HG03066 (cell line): ENCODE measurements around the gene MOB3B.
"Not testable (repeated sequence)": the region's sequence is repeated elsewhere in the genome, so short reads cannot be mapped to it uniquely, and the experiment has no call there.

Experiments used
- ATAC-seq: cut with Tn5 transposase; IDR thresholded peaks from one replicate; pipeline ENCODE4 v1.9.1; 2021; ENCODE audit warnings: low read depth; ENCODE audit not compliant: unreplicated experiment

Gene MOB3B

DNA sequence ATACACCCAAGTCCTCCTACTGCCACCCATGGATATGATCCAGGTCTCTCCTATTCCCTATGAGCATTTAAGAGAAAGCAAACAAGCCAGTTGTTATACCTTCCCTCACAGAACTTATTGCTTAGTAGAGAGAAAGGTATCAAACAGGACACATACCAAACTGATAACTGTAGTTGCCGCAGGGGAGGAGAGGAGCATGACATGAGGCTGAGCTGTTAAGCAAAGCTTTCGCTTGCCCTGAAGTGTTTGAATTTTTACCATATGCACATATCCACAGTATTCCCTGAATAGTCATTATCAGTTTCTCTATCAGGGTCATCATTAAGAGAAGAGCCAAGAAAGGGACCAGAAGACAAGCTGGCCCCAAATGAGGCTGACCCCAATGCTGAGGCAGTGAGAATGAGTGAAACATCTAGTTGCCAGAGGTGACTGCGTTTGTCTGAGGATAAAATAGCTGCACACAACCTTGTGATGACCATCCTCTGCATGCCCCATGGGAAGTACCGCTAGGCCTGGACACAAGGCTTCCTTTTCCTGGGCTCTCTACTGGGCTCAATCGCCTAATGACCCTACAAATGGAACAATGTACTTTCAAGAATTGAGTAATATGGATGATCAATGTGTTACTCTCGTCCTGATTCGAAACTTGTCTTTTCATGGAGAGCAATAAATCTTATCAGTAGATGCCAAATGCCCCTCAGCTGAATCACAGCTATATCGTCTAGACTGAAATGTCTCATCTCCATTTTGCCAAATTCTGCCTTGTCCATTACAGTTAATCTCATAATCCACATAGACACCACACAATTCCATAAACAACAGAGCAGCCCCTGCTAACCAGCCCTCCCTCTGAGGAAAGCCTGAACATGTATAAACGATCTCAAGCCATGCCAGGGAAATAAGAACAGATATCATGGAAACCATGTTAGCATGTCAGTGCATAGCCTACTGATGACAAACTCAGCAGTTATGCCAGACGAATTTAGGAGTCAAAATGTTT is 9.8 kb downstream of the MOB3B start:
- no peak for ATAC-seq

- ATAC-seq = no peak
Observed at GRCh38 chr9:27518809-27519208, 10.8 kb downstream of the MOB3B start.

DNA sequence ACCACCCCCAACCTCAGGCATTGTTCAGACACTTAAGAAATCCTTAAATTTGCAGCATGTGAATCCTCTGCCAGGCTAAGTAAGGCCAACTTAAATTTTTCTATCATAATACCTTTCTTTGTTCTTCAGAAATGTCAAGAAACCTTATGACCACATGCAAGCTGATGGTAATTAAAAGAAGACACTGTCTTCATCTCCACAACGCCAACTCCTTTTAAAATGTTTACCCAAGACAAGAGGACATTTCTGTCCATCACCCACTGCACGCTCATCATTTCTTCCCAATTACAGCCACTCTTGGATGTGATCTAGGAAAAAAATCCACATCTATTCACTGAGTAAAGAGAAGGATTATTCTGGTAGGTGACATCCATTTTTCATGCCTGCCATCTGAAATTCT is 11.6 kb downstream of the MOB3B start:
- no peak for ATAC-seq

DNA sequence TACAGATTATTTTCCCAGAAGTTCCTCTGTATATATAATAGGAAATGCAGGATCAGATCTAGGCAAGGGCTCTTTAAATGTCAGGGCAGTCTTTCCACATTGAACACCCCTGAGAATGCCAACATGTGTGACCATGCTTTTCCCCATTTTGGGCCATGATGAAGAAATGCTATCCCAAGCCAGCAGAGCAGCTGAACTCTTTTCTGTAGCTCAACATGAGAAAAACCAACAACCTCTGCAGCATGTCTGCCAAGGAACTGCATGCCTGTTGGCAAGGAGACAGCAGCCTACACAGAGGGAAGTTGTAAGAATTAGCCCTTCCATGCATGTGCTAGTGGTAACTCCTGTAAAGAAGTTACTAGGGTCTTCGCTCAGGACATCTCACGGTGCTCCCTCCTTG is 15.1 kb downstream of the MOB3B start:
- ATAC-seq = no peak

DNA sequence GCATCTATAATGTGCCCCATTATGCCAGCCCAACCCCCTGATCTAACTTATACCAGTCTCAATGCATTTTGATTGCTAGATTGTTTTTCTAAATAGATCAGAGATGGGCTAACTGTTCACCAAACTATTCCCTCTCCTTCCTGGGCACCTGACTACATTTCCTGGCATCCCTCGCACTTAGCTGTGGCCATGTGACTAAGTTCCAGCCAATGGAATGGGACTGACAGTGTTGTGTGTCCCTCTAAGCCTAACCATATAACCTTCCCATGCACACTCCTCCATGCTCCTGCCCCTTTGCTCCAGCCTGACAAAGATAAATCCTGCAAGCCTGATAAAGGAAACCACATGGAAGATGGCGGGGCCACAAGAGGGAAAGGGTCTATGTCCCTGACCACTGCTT is 17.8 kb downstream of the MOB3B start:
- ATAC-seq = no peak

- ATAC-seq = no peak
Observed at GRCh38 chr9:27510780-27511179, 18.8 kb downstream of the MOB3B start.

GRCh38 chr9:27506981-27507380 is 22.6 kb downstream of the MOB3B start:
- ATAC-seq = no peak

DNA sequence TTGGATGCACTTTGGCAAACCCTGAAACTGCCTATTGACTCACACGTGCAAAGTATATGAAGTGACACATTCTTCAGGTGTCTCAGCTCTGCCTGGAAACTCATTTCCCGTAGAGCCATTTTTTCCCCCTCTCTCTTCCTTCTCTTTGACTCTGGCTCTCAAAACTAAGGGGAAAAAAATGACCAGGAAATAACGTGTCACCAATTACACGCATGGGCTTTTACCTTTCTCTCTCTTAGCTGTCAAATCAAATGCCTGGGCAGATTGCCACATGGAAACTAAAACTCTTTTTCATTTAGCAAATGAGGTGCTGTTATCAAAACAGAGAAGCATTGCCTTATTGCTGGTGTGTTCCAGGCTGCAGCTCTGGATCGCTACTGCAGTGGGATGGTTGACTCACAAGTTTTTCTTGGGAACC is 23.9 kb downstream of the MOB3B start:
- no peak for ATAC-seq

GRCh38 chr9:27504259-27504658 is 25.4 kb downstream of the MOB3B start:
- no peak for ATAC-seq

- no peak for ATAC-seq
Observed at GRCh38 chr9:27503623-27504022, 26.0 kb downstream of the MOB3B start.

DNA sequence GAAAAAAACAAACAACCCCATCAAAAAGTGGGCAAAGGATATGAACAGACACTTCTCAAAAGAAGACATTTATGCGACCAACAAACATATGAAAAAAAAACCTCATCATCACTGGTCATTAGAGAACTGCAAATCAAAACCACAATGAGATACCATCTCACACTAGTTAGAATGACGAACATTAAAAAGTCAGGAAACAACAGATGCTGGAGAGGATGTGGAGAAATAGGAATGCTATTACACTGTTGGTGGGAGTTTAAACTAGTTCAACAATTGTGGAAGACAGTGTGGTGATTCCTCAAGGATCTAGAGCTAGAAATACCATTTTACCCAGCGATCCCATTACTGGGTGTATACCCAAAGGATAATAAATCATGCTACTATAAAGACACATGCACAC is 28.7 kb downstream of the MOB3B start:
- not testable (repeated sequence) for ATAC-seq

- ATAC-seq = no peak
Observed at GRCh38 chr9:27499451-27499850, 30.2 kb downstream of the MOB3B start.

- ATAC-seq = no peak
Observed at GRCh38 chr9:27497883-27498417, 31.7 kb downstream of the MOB3B start.

GRCh38 chr9:27496135-27496504 is 33.5 kb downstream of the MOB3B start:
- ATAC-seq = no peak

- no peak for ATAC-seq
Observed at GRCh38 chr9:27495480-27496134, 34.0 kb downstream of the MOB3B start.

GRCh38 chr9:27491154-27491553 is 38.5 kb downstream of the MOB3B start:
- ATAC-seq = no peak

DNA sequence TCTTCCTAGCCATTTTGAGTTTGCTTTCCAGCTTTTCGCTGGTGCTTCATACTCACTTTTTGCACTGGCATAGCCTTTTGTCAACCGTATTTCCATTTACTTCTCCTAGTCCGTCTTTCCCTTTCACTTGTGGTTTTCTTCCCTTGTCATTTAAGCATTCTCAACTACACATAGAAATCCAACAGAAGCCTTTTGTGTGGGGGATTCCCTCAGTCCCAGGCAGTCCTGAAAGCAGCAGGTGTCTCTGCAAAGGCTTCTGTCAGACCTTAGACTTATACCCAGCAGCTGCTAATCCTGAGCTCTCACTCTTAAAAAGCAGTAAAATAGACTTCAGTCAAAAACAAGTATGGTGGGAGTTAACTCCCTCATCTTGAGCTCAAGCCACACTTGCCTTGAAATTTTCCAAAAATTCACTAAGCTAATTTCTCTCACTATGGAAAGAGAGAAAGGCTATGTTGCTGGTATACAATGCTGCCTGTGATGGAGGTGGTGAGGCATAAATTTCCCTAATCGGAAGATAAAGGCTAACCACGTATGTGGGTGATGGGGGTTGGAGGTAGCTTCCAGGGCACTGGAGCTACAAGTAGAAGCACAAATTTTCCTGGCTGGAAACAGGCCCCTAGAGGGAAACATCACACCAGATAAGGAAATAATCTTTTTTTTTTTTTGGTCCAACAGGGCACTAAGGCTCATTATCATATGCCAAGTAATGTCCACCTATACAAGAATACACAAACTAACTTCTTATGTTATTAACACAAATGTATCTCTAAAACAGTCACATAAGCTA is 40.3 kb downstream of the MOB3B start:
- peak; percentile 77 for ATAC-seq

DNA sequence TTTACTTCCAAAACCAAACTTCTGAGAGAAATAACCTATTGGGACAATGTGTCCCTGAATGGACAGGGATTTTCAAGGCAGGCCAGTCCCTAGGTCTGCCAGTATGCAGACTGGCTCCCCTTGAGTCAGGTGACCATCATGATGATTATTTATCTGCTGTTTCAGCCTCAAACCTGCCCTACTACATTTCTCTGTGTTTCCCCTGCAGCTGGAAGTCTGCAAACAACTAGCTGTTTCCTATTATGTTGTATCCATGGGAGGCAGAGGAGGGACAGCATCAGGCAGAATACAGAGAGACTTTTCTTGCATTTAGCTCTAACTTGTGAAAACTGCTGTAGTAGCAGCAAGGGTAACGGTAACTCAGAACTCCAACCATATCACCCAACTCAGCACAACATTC is 41.7 kb downstream of the MOB3B start:
- no peak for ATAC-seq

DNA sequence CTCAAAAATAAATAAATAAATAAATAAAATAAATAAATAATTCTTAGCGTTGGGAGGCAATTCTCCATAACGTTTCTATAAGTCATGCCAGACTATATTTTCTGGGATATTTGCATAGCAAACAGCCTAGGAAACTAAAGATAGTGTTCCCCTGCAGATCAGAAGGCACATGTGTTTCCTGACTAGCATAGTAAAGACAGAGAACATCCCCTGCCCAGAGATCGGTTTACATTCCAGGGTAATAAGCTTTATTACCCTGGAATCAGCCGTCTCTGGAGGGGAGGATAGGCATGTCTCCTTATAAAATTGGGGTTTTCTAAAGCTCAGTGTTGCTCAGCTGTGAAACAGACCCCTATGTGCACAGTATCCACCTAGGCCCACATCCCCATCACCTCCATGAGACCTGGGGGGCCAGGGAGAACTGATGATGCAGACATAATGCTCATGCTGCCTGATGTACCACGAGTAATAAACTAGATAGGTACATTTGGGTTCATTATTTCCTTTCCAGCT is 42.4 kb downstream of the MOB3B start:
- ATAC-seq = no peak

DNA sequence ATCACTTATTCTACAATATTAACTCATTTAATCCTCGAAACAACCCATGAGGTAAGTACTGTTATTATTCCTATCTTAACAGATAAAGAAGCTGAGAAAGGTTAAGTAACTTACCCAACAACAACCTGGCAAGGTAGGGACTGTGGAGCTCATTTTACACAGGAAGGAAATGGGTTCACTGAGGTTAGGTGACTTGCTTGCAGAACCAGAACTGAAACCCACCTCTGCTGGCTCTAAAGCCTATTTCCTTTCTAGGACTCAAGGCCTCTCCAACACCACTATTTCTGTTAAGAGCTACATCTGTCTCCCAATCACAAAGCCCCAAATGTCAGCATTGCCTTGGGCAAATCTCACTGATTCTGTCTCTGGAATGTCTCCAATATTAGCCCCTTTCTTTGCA is 44.5 kb downstream of the MOB3B start:
- ATAC-seq = peak; percentile 78

DNA sequence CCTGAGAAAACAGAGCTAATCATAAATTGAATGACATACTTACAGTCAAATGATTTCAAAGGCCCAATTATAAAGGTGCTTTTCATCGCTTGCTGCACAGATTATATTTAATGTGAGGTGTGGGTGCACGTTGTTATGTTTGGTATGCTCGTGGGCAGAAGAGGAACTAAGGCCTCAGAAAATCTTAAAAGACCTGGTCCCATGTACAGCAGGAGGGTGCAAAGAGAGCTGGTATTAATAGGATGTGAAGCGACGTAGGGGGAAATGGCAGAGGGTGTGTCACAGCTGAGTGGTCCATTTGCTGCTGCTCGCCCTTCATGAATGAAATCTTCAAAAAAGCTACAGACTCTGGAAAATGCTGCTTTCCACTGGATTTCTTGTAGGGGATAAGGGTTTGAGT is 46.0 kb downstream of the MOB3B start:
- no peak for ATAC-seq
